ENCODE measurements around the gene PCNX2.
"Not testable (repeated sequence)": the region's sequence is repeated elsewhere in the genome, so short reads cannot be mapped to it uniquely, and the experiment has no call there.

The PCNX2 gene

DNA sequence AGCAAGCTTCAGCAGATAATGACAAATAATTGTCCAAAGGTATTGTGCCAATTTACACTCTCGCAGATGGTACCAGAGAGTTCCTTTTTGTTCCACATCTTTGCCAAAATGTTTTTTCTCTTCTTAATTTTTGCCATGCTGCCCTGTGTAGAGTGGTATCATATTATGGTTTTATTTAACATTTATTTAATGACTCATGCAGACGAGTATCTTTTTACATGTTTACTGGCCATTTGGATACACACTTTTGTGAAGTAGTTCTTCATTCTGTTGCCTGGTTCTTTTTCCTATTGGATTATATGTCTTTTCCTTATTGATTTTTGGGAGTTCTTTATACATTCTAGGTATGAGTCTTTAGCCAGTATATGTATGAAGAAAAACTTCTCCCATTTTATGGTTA lies 151.1 kb downstream of the PCNX2 start:
- DNase-seq, result no peak

DNA sequence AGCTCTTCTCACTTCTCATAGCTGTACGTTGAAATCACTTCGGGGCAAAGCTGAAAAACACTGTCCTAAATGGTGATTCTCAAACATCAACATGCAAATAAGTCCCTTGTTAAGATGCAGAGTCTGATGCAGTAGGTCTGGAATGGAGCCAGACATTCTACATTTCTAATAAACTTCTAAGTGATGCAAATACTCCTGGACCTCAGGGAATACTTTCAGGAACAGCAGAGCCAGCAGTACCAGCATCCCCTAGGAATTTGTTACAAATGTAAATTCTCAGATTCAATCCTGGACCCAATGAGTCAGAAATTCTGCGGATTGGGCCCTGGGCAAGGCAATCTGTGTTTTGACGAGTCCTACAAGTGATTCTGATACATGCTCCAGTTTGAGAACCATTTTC lies 152.3 kb downstream of the PCNX2 start:
- no peak for DNase-seq

DNA sequence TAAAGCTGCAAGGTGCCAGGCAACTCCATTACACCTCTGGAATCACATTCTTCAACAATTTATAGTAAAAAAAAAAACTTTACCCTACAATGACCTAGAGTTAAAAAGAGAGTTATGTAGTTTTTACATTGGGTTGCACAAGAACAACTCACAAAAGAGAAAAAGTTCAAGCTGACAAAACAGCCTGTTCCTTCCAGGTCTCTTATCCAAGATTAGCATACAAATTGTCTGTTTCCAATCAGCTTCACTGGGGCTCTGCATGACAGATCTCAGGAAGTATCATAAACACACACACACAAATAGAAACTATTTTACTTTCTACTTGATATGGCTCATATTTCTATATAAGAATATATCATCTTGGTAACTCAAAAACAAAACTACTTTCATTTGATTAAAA lies 154.6 kb downstream of the PCNX2 start:
- no peak for DNase-seq

DNA sequence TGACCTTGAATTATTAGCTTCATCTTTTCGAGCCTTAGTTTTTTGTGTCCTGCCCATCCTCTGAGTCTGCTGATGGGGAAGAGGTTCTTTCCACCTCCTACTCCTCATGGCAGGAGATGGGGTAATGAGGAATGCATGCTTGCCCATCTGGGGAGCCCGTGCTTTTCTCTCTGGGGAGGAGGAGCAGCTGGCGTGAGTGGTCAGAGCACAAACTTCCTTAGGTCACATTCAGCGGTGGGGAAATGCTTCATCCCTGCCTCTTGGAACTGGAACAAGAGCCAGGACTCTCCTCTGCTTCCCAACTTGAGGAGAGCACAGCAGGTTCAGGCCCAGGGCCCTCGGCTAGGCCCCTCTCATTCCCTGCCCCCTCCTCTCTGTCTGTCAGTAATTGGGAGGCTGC lies 155.0 kb downstream of the PCNX2 start:
- no peak for DNase-seq

DNA sequence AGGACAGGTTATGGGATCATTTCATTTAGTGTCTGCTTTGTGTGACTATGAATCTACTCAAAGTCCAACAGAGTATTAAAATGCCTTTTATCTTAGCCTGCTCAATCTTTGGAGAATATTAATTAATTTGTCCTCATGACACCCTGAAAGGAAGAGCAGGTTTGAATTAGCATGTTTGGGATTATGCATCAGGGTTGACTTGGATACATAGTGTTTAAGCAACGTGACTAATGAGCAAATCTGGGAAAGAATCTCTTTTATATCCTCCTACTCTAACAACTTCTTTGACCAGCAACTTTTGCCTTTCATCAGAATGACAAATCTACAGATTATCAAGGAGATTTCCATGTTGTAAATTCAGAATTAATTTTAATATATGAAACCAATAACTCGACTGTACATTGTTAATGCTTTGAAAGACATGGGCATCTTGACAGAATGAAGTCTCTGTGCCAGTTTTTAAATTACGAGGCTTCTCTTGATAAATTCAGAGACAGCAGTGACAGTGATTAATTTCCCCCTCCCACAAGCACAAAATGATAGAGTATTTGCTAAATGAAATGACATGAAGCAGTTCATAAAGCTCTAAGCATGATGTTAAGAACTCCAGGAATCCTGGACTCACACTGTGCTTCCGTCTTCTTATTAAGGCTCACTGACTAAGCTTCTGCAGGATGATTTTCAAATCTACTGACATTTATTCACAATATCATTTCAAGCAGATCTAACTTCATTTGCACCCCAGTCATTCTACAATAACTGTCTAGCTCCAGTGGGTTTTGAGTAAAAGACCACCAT lies 156.5 kb downstream of the PCNX2 start:
- DNase-seq, result no peak

DNA sequence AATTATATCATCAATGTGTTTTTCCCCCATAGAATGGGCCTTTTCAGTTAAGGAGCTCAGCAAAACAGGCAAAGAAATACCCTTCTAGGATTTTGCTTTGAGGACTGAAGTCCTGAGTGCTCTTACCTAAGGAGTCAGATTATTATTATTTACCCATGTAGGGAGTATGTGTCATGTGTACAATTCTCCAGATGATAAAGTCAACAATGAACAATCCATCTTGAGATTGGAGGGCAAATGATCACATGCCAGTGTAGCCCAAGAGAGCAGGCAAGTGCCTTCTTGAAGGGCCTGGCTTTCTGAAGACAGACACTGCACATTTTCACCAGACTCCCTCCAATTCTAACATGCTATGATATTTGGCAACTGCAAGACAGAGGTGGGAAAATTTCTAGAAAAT lies 159.7 kb downstream of the PCNX2 start:
- DNase-seq, result no peak

DNA sequence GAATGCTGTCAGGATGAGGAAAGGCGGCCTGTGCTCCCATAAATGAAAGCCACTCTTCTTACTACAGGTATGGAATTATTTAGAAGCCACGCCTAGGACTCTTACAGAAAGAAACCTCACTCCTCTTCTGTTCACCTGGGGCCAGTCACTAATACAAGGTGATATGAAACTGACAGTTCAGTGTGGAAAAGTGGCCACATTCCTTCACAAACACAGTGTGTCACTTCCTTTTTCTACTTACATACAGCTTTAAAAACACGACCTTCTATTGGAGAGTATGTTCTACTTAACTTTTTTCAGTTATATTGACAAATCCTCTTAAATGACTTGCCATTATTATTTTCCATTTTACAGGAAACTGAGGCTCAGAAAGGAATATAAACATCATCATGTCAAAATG lies 163.1 kb downstream of the PCNX2 start:
- DNase-seq, result no peak

DNA sequence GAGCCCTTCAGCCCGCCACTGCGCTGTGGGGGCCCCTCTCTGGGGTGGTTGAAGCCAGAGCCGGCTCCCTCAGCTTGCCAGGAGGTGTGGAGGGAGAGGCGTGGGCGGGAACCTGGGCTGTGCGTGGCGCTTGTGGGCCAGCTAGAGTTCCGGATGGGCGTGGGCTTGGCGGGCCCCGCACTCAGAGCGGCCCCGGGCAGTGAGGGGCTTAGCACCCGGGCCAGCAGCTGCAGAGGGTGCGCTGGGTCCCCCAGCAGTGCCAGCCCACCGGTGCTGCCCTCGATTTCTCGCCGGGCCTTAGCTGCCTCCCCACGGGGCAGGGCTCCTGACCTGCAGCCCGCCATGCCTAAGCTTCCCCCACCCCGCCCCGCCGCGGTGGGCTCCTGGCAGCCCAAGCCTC lies 166.5 kb downstream of the PCNX2 start:
- DNase-seq, result not testable (repeated sequence)

DNA sequence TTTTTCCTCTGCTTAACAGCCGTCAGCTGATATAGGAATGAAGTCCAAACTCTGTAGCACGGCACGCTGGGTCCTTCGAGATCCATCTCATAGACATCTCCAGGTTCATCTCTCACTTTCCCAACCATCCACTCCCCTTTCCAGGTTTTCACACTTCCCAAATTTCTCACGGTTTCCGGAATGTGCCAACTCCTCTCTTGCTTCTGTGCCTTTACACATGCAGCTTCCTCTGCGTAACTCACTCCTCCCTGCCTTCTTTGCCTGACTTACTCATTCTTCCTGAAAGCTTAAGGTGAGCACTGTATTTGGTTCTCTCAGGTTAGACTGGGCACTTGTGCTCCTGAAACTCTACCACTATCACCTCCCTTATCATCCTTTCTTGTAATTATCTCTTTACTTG lies 168.4 kb downstream of the PCNX2 start:
- DNase-seq, result no peak

DNA sequence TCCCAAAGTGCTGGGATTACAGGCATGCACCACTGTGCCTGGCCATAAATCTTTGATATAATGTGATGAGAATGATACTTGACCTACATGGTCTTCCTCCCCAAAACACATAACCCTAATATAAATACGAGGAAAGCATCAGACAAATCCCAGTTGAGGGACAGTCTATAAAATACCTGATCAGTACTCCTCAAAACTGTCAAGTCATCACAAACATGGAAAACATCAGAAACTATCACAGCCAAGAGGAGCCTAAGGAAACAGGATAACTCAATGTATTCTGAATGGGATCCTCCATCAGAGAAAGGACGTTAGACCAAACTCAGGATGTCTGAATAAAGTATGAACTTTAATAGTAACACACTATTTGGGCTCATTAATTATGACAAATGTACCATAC lies 172.7 kb downstream of the PCNX2 start:
- DNase-seq, result no peak

DNA sequence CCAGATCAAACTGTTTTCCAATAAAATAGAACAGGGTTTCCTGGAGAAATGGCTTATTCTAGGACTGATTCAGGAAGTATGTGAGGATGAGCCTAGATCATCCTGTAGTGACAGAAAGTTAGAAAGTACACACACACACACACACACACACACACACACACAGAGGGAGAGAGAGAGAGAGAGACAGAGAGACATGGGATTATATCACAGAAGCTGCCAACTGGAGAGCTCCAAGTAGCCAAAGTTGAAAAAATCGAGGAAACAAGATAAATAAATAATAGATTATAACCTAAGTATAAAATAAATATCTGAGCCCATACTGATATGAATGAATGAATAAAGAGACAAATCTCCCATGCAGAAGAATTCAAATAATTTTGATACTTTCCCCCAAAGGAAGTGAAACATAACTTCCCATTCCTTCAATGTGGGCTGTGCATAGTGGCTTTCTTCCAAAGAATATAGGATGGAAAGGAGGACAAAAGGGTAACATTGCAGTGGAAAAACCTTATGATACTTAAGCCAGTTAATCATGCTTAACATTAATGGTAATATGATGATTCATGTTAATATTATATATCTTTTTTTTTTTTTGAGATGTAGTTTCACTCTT lies 173.5 kb downstream of the PCNX2 start:
- no peak for DNase-seq

DNA sequence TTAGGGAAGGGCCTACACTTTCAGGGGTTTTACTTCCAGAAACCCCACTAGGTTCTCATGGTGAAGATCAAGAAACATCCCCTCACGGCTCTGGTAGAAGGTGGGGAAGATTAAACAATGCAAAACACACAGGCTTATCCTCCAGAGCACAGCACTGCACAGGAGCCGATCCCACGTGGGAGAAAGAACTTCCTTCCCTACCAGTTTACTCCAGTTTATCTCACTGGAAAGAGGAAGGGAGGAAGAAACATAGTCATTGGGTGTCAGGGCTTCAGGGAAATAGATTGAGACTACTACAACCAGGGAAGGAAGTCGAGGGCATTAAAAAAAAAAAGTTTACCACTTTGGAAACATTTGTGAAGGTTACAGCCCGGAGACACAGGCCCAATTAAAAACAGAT lies 180.7 kb downstream of the PCNX2 start:
- DNase-seq, result no peak

DNA sequence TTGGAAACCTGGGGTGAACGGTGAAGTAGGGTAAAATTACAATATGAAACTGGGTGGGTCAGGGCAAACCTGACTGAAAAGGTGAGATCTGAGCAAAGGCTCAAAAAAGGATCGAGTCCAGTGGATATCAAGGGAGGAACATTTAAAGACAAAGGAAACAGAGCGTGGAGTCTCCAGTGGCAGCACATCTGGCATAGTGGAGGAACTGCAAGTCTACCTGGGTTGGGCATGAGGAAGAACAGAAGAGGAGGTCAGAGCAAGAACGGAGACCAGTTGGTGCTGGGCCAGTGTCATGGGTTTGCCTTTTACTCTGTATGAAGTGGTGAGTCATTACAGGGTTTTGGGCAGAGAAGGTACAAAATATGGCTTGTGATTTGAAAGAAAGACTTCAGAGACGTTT lies 181.4 kb downstream of the PCNX2 start:
- no peak for DNase-seq

DNA sequence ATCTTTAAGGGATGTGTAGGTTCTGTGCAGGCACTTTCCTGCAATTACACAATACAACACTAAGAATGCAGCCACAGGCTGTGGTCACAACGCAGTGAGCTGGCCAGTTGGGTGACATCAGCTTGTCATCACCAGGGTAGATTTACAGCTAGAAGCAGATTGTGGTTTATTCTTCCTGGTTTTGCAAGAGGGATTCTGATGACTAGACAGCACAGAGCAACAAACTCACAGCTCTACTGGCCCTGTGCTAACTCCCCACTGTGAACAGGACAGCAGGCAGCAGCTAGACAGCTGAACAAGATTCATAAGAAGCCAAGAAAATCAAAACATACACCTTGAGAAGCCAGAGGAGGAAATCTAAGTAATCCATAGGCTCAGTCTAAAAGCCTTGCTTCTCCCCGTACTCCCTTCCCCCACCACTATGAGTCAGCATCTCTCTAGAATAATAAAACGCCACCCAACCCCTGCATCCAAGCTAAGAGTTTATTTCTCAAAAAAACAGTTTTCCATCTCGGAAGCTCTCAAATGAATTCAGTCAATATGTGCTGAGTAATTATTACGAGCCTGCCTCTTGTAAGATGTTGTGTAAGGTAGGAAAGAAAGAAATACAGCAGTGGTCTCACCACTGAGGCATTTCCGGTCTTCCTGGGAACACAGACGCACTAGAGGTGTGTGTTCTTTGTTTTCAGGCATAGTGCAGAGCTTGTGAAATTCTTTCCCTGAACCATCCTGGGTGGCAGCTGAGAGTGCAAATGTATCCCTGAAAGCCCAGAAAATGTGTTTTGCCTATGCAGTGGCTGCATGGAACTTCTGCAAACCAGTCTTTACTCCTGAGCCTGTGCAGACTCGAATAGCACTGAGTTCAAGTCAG lies 182.3 kb downstream of the PCNX2 start:
- peak; percentile 26 for DNase-seq

DNA sequence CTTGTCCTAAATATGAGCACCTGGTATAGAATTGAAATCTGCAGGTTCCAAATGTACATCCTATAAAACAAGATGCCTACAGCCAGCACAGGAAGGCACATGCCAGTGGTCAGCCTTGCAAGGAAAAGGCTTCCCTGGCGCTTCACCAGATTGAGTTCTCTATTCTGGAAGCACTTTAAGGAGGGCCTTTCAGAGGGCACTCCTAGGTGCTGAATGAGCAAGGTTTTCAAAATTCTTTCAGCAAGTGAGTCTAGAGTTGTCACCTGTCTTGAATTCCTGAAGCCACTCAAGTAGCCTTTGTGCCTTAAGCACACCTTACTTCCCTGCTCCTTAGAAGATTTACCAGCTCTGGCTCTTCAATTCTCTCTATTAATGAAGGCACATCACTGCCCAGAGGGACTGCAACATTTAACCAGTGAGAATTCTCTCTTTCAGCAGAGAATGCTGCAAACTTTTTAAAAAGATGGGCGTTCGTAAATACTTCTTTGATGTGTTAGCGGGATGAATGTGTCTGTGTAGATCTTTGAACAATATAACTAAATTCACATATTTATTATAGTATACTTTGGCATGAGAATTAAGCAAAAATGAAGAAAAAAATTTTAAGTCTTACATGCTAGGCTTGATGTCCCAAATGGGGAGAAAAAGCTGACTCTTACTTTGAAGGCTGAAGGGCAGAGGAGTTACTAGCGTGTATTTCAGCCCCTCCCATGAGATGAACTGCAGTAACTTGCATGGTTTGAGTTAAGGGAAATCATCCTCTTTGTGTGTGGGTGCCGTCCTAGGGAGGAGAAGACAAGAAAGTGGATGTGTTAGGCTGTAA lies 183.1 kb downstream of the PCNX2 start:
- no peak for DNase-seq

DNA sequence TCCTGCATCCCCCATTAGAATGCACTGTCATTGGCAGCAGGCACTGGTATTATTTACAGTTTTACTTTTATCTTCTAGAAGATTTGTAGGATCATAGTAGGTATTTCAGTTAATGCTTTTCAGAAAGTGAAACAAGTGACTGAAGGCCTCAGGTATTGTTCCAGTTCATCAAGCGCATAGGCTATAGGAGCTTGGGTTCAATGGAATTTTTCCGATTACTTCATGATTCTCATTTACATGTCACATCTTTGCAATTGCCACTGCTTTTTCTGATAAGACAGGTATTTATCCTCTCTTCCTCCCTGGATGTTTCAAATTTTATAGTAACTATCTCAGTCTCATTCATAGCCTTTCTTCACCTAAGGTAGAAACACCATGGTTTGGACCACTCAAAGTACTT lies 183.8 kb downstream of the PCNX2 start:
- DNase-seq, result no peak

DNA sequence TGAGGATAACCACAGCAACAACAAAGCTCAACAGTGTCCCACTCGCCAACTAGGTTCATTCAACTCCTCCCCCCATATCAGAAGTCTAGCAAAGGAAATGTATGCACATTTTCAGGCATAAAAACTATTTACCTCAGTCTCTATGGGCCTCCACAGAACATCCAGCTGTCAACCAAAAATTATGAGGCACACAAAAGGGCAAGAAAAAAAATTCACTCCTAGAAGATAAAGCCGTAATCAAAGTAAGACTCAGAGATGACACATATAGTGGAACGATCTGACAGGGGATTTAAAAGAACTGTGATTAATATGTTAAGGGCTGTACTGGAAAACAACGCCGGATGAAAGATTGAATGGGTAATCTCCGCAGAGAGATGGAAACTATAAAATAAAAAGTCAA lies 186.4 kb downstream of the PCNX2 start:
- no peak for DNase-seq

DNA sequence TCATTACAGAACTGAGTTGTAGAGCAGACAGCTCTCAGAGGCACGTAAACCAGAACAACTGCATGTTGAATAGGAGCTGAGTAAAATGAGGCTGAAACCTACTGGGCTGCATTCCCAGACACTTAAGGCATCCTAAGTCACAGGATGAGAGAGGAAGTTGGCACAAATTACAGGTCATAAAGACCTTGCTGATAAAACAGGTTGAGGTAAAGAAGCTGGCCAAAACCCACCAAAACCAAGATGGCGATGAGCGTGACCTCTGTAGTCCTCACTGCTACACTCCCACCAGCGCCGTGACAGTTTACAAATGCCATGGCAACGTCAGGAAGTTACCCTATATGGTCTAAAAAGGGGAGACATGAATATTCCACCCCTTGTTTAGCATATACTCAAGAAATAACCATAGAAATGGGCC lies 187.8 kb downstream of the PCNX2 start:
- not testable (repeated sequence) for DNase-seq

DNA sequence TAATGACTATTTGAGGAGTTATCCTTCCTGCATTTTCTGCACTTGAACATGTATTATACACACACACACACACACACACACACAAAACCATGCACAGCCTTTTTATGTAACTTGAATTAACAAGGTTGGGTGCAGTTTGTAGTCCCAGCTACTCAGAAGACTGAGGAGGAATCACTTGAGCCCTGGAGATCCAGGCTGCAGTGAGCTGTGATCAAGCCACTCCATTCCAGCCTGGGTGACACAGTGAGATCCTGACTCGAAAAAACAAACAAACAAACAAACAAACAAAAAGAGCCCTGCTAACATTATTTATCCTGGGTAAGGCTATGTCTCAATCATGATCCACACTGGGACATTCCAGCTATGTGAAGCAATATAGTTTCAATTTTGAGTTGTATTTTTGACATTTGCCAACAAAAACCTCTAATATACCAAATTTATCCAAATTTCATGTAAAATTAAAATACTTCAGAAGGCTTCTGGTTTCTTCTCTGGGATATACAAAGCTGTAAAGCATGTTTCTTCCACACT lies 188.3 kb downstream of the PCNX2 start:
- no peak for DNase-seq

DNA sequence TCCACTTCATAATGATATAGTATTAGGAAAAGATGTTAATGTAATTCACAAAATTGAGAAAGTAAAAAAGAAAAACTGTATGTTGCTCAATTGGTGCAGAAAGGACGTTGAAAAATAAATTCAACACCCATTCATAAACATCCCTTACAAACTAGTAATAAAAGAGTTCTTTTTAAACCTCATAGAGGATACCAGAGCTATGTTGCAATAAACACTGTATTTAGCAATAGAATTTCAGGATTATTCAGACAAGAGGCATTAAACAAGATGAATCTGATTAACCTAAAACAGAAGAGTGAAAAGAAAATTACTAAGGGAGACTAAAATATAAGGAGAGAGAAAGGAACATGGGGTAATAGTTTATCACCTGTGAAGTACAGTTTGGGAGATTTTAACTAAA lies 190.3 kb downstream of the PCNX2 start:
- DNase-seq, result no peak

DNA sequence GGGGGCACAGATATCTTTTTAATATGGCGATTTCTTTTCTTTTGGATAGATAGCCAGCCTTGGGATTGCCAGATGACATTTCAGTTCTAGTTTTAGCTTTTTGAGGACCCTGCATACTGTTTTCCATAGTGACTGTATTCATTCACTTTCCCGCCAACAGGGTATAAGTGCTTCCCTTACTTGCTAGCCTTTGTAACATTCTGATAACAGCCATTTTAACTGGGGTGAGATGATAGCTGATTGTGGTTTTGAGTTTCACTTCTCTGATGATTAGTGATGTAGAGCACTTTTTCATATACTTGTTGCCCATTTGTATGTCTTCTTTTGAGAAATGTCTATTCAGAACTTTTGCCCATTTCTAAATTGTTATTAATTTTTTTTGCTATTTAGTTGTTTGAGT lies 193.2 kb downstream of the PCNX2 start:
- no peak for DNase-seq

DNA sequence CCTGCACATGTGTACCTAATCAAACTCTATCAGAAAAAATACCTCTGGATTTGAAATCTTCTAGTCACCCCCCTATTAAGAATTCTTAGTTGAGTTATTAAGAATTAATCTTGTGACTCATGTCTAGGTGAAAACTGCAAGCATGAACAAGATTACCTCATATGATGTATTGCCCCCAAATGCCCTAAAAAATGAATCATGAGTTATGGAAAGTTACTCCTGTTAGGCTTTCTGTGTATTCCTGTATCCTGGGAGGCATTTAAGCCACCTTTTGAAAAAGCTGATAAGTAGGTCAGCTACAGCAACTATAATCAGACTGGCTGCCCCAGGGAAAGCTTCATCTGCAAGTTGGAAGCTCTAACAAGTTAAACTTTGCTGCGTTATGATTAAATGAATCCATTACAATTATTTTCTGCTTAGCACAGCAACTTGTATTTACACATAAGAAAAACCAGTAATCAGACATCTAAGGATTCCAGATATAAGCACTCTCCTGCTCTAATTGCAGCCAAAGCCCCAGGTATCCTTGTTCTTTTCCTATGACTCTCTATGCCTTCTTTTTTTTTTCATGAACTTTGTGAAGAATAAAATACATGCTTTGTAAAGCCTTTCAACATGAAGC lies 197.5 kb downstream of the PCNX2 start:
- DNase-seq, result no peak
